Erythroblast (primary cell): Measurements from ENCODE around the gene CNBP.
"Not testable (repeated sequence)": the region's sequence is repeated elsewhere in the genome, so short reads cannot be mapped to it uniquely, and the experiment has no call there.

ENCODE experiments used
- GATA1 ChIP-seq: IDR thresholded peaks from 2 replicates; pipeline ENCODE4 v1.6.1; 2011; ENCODE audit warnings: low read depth, mild to moderate bottlenecking, control low read depth, low read length, moderate library complexity
- POLR2A ChIP-seq: IDR thresholded peaks from 2 replicates; pipeline ENCODE4 v1.6.1; 2011; ENCODE audit warnings: mild to moderate bottlenecking, low read length

DNA sequence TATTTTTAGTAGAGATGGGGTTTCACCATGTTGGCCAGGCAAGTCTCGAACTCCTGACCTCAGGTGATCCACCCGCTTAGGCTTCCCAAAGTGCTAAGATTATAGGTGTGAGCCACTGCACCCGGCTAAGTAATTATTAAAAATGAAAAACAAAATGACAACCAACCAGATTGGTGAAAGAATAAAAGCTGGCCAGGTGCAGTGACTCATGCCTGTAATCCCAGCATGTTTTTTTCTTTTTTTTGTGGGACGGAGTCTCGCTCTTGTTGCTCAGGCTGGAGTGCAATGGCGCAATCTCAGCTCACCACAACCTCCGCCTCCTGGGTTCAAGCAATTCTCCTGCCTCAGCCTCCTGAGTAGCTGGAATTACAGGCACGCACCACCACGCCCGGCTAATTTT lies 47.4 kb downstream of the CNBP start:
- not testable (repeated sequence) for TF ChIP-seq POLR2A, GATA1
